Measurements from ENCODE around the gene DEAF1.
A peak's percentile ranks its signal among the peaks of the same experiment; 100 is the strongest.

DEAF1 gene

GRCh38 chr11:614623-615503 lies 80.2 kb downstream of the DEAF1 start:
- Histone ChIP-seq H3K36me3 (ENCODE audit: insufficient read depth, insufficient read length, low read length) (peaks cover 91% of the 10 kb centered on the region), H3K27me3 (ENCODE audit: insufficient read depth, insufficient read length) (no peaks in the 10 kb centered on the region), H3K9ac (ENCODE audit: insufficient read length, low read depth) (peak overlapping the region; percentile 67), H3K4me1 (ENCODE audit: insufficient read depth, insufficient read length) (peaks cover 32% of the 10 kb centered on the region), H3K4me3 (ENCODE audit: insufficient read length, low read depth) (peak overlapping the region; percentile 16), H3K9me3 (ENCODE audit: insufficient read depth, low read length) (no peaks in the 10 kb centered on the region)
- DNase-seq (ENCODE audit: low read depth, low spot score) = no peak
- TF ChIP-seq YY1 (IDR thresholded peaks at IDR 0.05; ENCODE audit: insufficient read depth, insufficient read length) (no peak), ZNF274 (IDR thresholded peaks at IDR 0.05; ENCODE audit: low read depth, low read length) (no peak), SUZ12 (IDR thresholded peaks at IDR 0.05; ENCODE audit: extremely low read depth, insufficient read depth, insufficient read length) (no peak)

GRCh38 chr11:614021-614622 lies 80.9 kb downstream of the DEAF1 start:
- H3K27me3 ChIP-seq (ENCODE audit: insufficient read depth, insufficient read length) = no peaks in the 10 kb centered on the region
- H3K36me3 ChIP-seq (ENCODE audit: insufficient read depth, insufficient read length, low read length) = peaks cover 92% of the 10 kb centered on the region
- TF ChIP-seq YY1 (IDR thresholded peaks at IDR 0.05; ENCODE audit: insufficient read depth, insufficient read length) (no peak), ZNF274 (IDR thresholded peaks at IDR 0.05; ENCODE audit: low read depth, low read length) (no peak), SUZ12 (IDR thresholded peaks at IDR 0.05; ENCODE audit: extremely low read depth, insufficient read depth, insufficient read length) (no peak)
- no peak for DNase-seq (ENCODE audit: low read depth, low spot score)
- H3K9ac ChIP-seq (ENCODE audit: insufficient read length, low read depth) = peak overlapping the region; percentile 42
- peaks cover 30% of the 10 kb centered on the region for H3K4me1 ChIP-seq (ENCODE audit: insufficient read depth, insufficient read length)
- no peaks in the 10 kb centered on the region for H3K9me3 ChIP-seq (ENCODE audit: insufficient read depth, low read length)
- H3K4me3 ChIP-seq (ENCODE audit: insufficient read length, low read depth) = no peak overlapping the region

- Histone ChIP-seq H3K4me1 (ENCODE audit: insufficient read depth, insufficient read length) (peaks cover 29% of the 10 kb centered on the region), H3K9ac (ENCODE audit: insufficient read length, low read depth) (no peak overlapping the region), H3K27me3 (ENCODE audit: insufficient read depth, insufficient read length) (no peaks in the 10 kb centered on the region), H3K9me3 (ENCODE audit: insufficient read depth, low read length) (no peaks in the 10 kb centered on the region), H3K36me3 (ENCODE audit: insufficient read depth, insufficient read length, low read length) (peaks cover 93% of the 10 kb centered on the region), H3K4me3 (ENCODE audit: insufficient read length, low read depth) (no peak overlapping the region)
- peak; percentile 61 for DNase-seq (ENCODE audit: low read depth, low spot score)
- TF ChIP-seq ZNF274 (IDR thresholded peaks at IDR 0.05; ENCODE audit: low read depth, low read length) (no peak), SUZ12 (IDR thresholded peaks at IDR 0.05; ENCODE audit: extremely low read depth, insufficient read depth, insufficient read length) (no peak), YY1 (IDR thresholded peaks at IDR 0.05; ENCODE audit: insufficient read depth, insufficient read length) (no peak)
Measured at GRCh38 chr11:613369-613968, 81.6 kb downstream of the DEAF1 start.

GRCh38 chr11:612961-613300 lies 82.1 kb downstream of the DEAF1 start:
- no peak for DNase-seq (ENCODE audit: low read depth, low spot score)
- Histone ChIP-seq H3K4me3 (ENCODE audit: insufficient read length, low read depth) (no peak overlapping the region), H3K27me3 (ENCODE audit: insufficient read depth, insufficient read length) (no peaks in the 10 kb centered on the region), H3K36me3 (ENCODE audit: insufficient read depth, insufficient read length, low read length) (peaks cover 93% of the 10 kb centered on the region), H3K4me1 (ENCODE audit: insufficient read depth, insufficient read length) (peaks cover 30% of the 10 kb centered on the region), H3K9ac (ENCODE audit: insufficient read length, low read depth) (no peak overlapping the region), H3K9me3 (ENCODE audit: insufficient read depth, low read length) (no peaks in the 10 kb centered on the region)
- no peak for TF ChIP-seq SUZ12 (IDR thresholded peaks at IDR 0.05; ENCODE audit: extremely low read depth, insufficient read depth, insufficient read length)
- no peak for TF ChIP-seq YY1 (IDR thresholded peaks at IDR 0.05; ENCODE audit: insufficient read depth, insufficient read length)
- TF ChIP-seq ZNF274 (IDR thresholded peaks at IDR 0.05; ENCODE audit: low read depth, low read length) = no peak

GRCh38 chr11:612201-612960 lies 82.6 kb downstream of the DEAF1 start:
- DNase-seq (ENCODE audit: low read depth, low spot score) = no peak
- Histone ChIP-seq H3K36me3 (ENCODE audit: insufficient read depth, insufficient read length, low read length) (peaks cover 94% of the 10 kb centered on the region), H3K9me3 (ENCODE audit: insufficient read depth, low read length) (no peaks in the 10 kb centered on the region), H3K27me3 (ENCODE audit: insufficient read depth, insufficient read length) (no peaks in the 10 kb centered on the region), H3K4me3 (ENCODE audit: insufficient read length, low read depth) (no peak overlapping the region), H3K9ac (ENCODE audit: insufficient read length, low read depth) (no peak overlapping the region), H3K4me1 (ENCODE audit: insufficient read depth, insufficient read length) (peaks cover 31% of the 10 kb centered on the region)
- TF ChIP-seq SUZ12 (IDR thresholded peaks at IDR 0.05; ENCODE audit: extremely low read depth, insufficient read depth, insufficient read length) = no peak
- no peak for TF ChIP-seq ZNF274 (IDR thresholded peaks at IDR 0.05; ENCODE audit: low read depth, low read length)
- no peak for TF ChIP-seq YY1 (IDR thresholded peaks at IDR 0.05; ENCODE audit: insufficient read depth, insufficient read length)

GRCh38 chr11:611001-611996 lies 83.7 kb downstream of the DEAF1 start:
- H3K9me3 ChIP-seq (ENCODE audit: insufficient read depth, low read length) = no peaks in the 10 kb centered on the region
- no peak overlapping the region for H3K9ac ChIP-seq (ENCODE audit: insufficient read length, low read depth)
- peaks cover 29% of the 10 kb centered on the region for H3K4me1 ChIP-seq (ENCODE audit: insufficient read depth, insufficient read length)
- DNase-seq (ENCODE audit: low read depth, low spot score) = no peak
- no peak overlapping the region for H3K4me3 ChIP-seq (ENCODE audit: insufficient read length, low read depth)
- peaks cover 94% of the 10 kb centered on the region for H3K36me3 ChIP-seq (ENCODE audit: insufficient read depth, insufficient read length, low read length)
- TF ChIP-seq YY1 (IDR thresholded peaks at IDR 0.05; ENCODE audit: insufficient read depth, insufficient read length) (no peak), SUZ12 (IDR thresholded peaks at IDR 0.05; ENCODE audit: extremely low read depth, insufficient read depth, insufficient read length) (no peak), ZNF274 (IDR thresholded peaks at IDR 0.05; ENCODE audit: low read depth, low read length) (no peak)
- H3K27me3 ChIP-seq (ENCODE audit: insufficient read depth, insufficient read length) = no peaks in the 10 kb centered on the region
